Lower lobe of right lung (tissue), 2 donors: ENCODE data around the gene CRIP3. TPM values are rescaled to one million over a fixed set of nuclear protein-coding genes. Genes with fewer than 3 reads are reported as not detected.

ENCODE experiments used
- ATAC-seq, 2 donors: fragments of 200-7000 bp; cut with Tn5 transposase; one replicate each; pipeline ENCODE4 v1.9.1; 2020 to 2022; ENCODE audit warnings: mild to moderate bottlenecking in 2 of 2, moderate library complexity in 2 of 2
- DNase-seq: peaks from one replicate; pipeline ENCODE4 v3.0.0-alpha.2; 2020
- H3K27ac ChIP-seq: fragments of 200-600 bp; one replicate; pipeline ENCODE4 v1.8.0; 2022
- H3K27me3 ChIP-seq: fragments of 200-600 bp; one replicate; pipeline ENCODE4 v1.8.0; 2022; ENCODE audit warnings: low read depth
- H3K36me3 ChIP-seq: fragments of 200-600 bp; one replicate; pipeline ENCODE4 v1.8.0; 2022; ENCODE audit warnings: mild to moderate bottlenecking
- H3K4me1 ChIP-seq: fragments of 200-600 bp; one replicate; pipeline ENCODE4 v1.8.0; 2022
- H3K4me3 ChIP-seq: fragments of 200-600 bp; one replicate; pipeline ENCODE4 v1.8.0; 2022; ENCODE audit warnings: mild to moderate bottlenecking
- H3K9me3 ChIP-seq: fragments of 200-600 bp; one replicate; pipeline ENCODE4 v1.8.0; 2022
- intact Hi-C: fragments of 100-400 bp; cut with DNase I; formaldehyde crosslinking; loops from one replicate; pipeline ENCODE4 v1.11.0; 2022
- total RNA-seq: library from RNA; stranded (reverse); fragmentation: NEBNext Ultra II Directional; extraction: Animal tissue kit (Norgen Biotek cat#: 25700); gene quantifications from one replicate; pipeline ENCODE4 v1.2.1, GENCODE V29; 2021
- TF ChIP-seq, protein P1 (sequence below): fragments of 200-600 bp; IDR thresholded peaks from one replicate; pipeline ENCODE4 v1.8.0; 2022; ENCODE audit warnings: antibody characterized with exemption, mild to moderate bottlenecking
- donor health status: DM: no; HTN: yes; CAD: no; lungs with severe emphysema.

Gene CRIP3
- total RNA-seq, 1 donor from 2014 or later = 0.95 TPM

DNA sequence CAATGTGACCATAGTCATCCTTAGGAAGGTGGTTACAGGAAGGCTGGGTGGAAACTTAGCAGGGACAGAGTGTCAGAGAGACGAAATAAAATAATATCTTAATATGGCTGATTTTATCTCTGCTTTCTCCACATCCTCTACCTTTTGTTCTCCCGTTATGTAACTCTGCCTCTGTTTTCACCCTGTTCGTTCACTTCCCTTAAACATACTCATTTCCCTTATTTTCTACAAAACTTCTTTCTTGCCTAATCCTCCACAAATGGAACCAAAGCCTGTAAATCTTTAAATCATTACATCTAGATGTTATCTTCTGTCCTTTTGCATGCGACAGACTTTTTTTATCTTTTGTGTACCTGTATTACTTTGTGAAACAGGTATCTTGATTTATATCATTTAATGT lies 23.3 kb upstream of the CRIP3 start:
- intact Hi-C loops = no loop called here

DNA sequence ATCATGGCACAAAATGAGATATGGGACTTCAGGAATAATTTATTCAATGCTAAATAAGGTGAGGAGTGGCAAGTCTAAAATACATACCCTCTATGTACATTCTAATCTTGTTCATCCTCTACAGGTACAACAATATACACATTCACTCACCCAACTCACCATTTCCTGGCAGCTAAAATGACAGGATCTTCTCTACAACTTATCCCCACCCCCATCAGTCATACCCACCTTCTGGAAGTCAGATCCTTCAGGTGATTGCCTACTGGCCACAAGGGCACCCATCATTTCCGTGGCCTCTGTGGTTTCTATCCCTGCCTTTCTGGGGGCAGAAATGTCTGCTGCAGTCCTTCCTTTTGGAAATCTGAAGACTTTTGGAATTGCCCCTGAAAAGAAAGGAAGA lies 22.8 kb upstream of the CRIP3 start:
- intact Hi-C loops = no loop called here
- TF ChIP-seq, protein P1, sequence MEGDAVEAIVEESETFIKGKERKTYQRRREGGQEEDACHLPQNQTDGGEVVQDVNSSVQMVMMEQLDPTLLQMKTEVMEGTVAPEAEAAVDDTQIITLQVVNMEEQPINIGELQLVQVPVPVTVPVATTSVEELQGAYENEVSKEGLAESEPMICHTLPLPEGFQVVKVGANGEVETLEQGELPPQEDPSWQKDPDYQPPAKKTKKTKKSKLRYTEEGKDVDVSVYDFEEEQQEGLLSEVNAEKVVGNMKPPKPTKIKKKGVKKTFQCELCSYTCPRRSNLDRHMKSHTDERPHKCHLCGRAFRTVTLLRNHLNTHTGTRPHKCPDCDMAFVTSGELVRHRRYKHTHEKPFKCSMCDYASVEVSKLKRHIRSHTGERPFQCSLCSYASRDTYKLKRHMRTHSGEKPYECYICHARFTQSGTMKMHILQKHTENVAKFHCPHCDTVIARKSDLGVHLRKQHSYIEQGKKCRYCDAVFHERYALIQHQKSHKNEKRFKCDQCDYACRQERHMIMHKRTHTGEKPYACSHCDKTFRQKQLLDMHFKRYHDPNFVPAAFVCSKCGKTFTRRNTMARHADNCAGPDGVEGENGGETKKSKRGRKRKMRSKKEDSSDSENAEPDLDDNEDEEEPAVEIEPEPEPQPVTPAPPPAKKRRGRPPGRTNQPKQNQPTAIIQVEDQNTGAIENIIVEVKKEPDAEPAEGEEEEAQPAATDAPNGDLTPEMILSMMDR = no peak

More for the DNA sequence above, 23.3 kb upstream of the CRIP3 start:
- H3K27ac ChIP-seq = no peak overlapping the region
- TF ChIP-seq, protein P1 = no peak
- DNase-seq (no peak), ATAC-seq (no peak)
- H3K36me3 ChIP-seq = peaks cover 12% of the 10 kb centered on the region
- H3K27me3 ChIP-seq = no peaks in the 10 kb centered on the region
- no peaks in the 10 kb centered on the region for H3K9me3 ChIP-seq
- H3K4me3 ChIP-seq = no peak overlapping the region
- H3K4me1 ChIP-seq = peaks cover 5% of the 10 kb centered on the region

DNA sequence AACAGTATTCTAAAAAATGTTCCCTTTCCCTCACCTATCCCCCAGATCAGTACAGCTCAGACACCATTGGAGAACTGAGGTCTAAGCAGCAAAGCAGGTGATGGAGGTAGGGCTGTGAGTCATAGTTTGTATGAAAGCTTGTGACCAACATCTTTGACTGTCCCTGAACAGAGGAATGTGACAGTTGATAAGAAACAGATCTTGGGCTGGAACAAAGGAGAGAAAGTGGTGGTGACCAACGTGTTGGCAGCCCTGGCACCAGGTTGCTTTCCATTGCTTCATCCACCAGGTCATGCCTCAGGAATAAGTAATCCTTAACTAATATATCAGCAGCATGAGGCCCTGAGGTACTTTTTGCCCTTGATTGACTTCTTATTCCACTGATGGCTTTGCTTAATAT lies 19.9 kb upstream of the CRIP3 start:
- Histone ChIP-seq H3K4me1 (peaks cover 5% of the 10 kb centered on the region), H3K27me3 (no peaks in the 10 kb centered on the region), H3K4me3 (no peak overlapping the region), H3K36me3 (peaks cover 3% of the 10 kb centered on the region), H3K9me3 (no peaks in the 10 kb centered on the region), H3K27ac (no peak overlapping the region)
- DNase-seq (no peak), ATAC-seq (no peak)
- intact Hi-C loops = no loop called here
- TF ChIP-seq, protein P1 = no peak

More for the DNA sequence above, 22.8 kb upstream of the CRIP3 start:
- DNase-seq (no peak), ATAC-seq (no peak)
- no peaks in the 10 kb centered on the region for H3K27me3 ChIP-seq
- no peak overlapping the region for H3K4me3 ChIP-seq
- H3K9me3 ChIP-seq = no peaks in the 10 kb centered on the region
- peaks cover 11% of the 10 kb centered on the region for H3K36me3 ChIP-seq
- H3K4me1 ChIP-seq = peaks cover 5% of the 10 kb centered on the region
- no peak overlapping the region for H3K27ac ChIP-seq

DNA sequence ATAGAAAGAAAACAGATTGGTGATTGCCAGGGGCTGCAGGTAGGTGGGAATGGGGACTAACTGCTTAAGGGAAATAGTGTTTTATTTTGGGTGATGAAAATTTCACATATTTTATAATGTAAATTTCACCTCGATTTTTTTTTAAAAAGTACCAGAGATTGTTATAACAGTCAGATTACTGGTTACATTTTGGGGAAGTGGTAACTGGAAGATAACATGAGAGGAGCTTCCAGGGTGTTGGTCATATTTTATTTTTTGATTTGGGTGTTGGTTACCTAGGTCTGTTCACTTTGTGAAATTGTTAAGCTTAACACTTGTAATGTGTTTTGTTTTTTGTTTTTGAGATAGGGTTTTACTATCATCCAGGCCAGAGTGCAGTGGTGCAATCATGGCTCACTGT lies 17.2 kb upstream of the CRIP3 start:
- TF ChIP-seq, protein P1 = no peak
- DNase-seq (no peak), ATAC-seq (no peak)
- Histone ChIP-seq H3K9me3 (no peaks in the 10 kb centered on the region), H3K27ac (no peak overlapping the region), H3K4me3 (no peak overlapping the region), H3K27me3 (no peaks in the 10 kb centered on the region), H3K36me3 (peaks cover 3% of the 10 kb centered on the region), H3K4me1 (no peaks in the 10 kb centered on the region)
- intact Hi-C loops = no loop called here

DNA sequence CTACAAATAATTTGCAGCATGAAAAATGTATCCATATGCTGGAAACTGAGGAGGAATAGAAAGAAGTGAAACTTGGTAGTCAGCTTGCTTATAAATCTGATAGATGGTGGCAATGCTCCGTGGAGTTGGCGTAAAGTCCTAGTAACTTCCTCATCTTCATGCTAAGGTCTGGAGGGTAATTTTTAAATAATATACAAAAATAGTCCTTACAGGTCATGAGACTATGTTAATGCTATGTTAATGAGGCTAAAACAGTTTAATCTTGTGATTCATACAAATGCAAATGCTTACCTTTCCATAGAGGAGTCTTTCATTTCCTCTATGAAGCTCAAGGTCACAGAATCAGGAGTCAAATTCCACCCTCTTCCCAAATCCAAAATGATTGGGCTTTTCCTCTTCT lies 9.4 kb upstream of the CRIP3 start:
- H3K36me3 ChIP-seq = no peaks in the 10 kb centered on the region
- no peaks in the 10 kb centered on the region for H3K9me3 ChIP-seq
- H3K27me3 ChIP-seq = no peaks in the 10 kb centered on the region
- peaks cover 4% of the 10 kb centered on the region for H3K4me1 ChIP-seq
- H3K4me3 ChIP-seq = no peak overlapping the region
- TF ChIP-seq, protein P1 = no peak
- no peak overlapping the region for H3K27ac ChIP-seq
- ATAC-seq (no peak), DNase-seq (no peak)
- intact Hi-C loops = no loop called here

DNA sequence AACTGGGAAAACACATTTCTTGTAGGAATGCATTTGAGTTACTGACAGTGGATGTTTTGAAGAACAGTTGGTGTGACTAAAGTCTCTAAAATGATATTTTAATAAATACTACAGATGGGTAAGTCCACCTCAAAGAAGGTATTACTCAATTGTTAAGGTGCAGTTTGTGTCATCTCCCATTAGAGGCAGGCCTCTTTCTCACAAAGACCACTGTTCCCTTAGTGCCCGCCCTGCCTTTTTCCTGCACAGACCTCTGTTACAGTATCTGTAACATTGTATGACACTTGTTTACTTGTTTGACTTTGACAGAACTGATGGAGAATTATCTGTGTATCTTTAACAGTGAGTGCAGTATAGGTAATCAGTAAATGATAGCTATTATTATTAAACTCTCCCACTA lies 5.2 kb upstream of the CRIP3 start:
- Histone ChIP-seq H3K27ac (no peak overlapping the region), H3K27me3 (no peaks in the 10 kb centered on the region), H3K36me3 (no peaks in the 10 kb centered on the region), H3K4me3 (no peak overlapping the region), H3K4me1 (peaks cover 7% of the 10 kb centered on the region), H3K9me3 (no peaks in the 10 kb centered on the region)
- TF ChIP-seq, protein P1 = no peak
- intact Hi-C loops = no loop called here
- ATAC-seq (no peak), DNase-seq (no peak)
